Measurements from ENCODE around the gene CPZ.
"Not testable (repeated sequence)": the region's sequence is repeated elsewhere in the genome, so short reads cannot be mapped to it uniquely, and the experiment has no call there.

Gene CPZ

GRCh38 chr4:8653326-8654000 is 60.9 kb downstream of the CPZ start:
- DNase-seq (ENCODE audit: low read depth), result no peak

- not testable (repeated sequence) for DNase-seq (ENCODE audit: low read depth)
These were observed 61.6 kb downstream of the CPZ start for GRCh38 chr4:8654139-8654538.

- no peak for DNase-seq (ENCODE audit: low read depth)
These were observed 63.0 kb downstream of the CPZ start for GRCh38 chr4:8655411-8656184.

GRCh38 chr4:8656185-8656517 is 63.6 kb downstream of the CPZ start:
- DNase-seq (ENCODE audit: low read depth), result no peak

GRCh38 chr4:8656711-8657380 is 64.3 kb downstream of the CPZ start:
- DNase-seq (ENCODE audit: low read depth), result no peak

- no peak for DNase-seq (ENCODE audit: low read depth)
These were observed 65.0 kb downstream of the CPZ start for GRCh38 chr4:8657381-8658088.

- no peak for DNase-seq (ENCODE audit: low read depth)
These were observed 70.2 kb downstream of the CPZ start for GRCh38 chr4:8662776-8663175.

GRCh38 chr4:8664031-8664805 is 71.7 kb downstream of the CPZ start:
- DNase-seq (ENCODE audit: low read depth), result no peak

- DNase-seq (ENCODE audit: low read depth), result no peak
These were observed 72.4 kb downstream of the CPZ start for GRCh38 chr4:8664976-8665375.

GRCh38 chr4:8665406-8666360 is 73.1 kb downstream of the CPZ start:
- no peak for DNase-seq (ENCODE audit: low read depth)

- no peak for DNase-seq (ENCODE audit: low read depth)
These were observed 74.0 kb downstream of the CPZ start for GRCh38 chr4:8666581-8666980.
